Activated CD4-positive, alpha-beta memory T cell treated with anti-CD3 and anti-CD28 coated beads for 36 hours (primary cell): ENCODE data around the gene IL20RA. TPM values are rescaled to one million over a fixed set of nuclear protein-coding genes. Genes with fewer than 3 reads are reported as not detected.

Experiments
- total RNA-seq, 2 experiments: library from RNA; stranded (reverse); gene quantifications; one replicate each; pipeline ENCODE4 v1.2.3, GENCODE V29; 2021

Gene IL20RA
- total RNA-seq, 2 experiments from 2014 or later: not detected

Other genes with a start within 250 kb of the IL20RA start
- 1 to 10 TPM; 5.4 to 6.4 TPM for gene PEX7, start 222.4 kb downstream of the IL20RA start, total RNA-seq
- gene SLC35D3, start 122.7 kb downstream of the IL20RA start, total RNA-seq: not detected
- gene IL22RA2, start 128.7 kb upstream of the IL20RA start, total RNA-seq: not detected
- gene IFNGR1, start 174.4 kb upstream of the IL20RA start, total RNA-seq: 10 to 100 TPM; 27.7 to 29.0 TPM